Esophagus squamous epithelium (tissue), 5 donors: Measurements from ENCODE around the gene CRTAC1. TPM values are rescaled to one million over a fixed set of nuclear protein-coding genes. Genes with fewer than 3 reads are reported as not detected.

ENCODE experiments used
- DNase-seq: peaks from one replicate; lab custom pipeline; 2025; lab: John Stamatoyannopoulos, UW
- H3K27ac ChIP-seq, 4 donors: fragments of 200-600 bp; sonication (generic); one replicate each; pipeline ENCODE4 v1.5.1; 2016 to 2019; ENCODE audit warnings: mild to moderate bottlenecking in 1 of 4
- H3K27me3 ChIP-seq, 4 donors: fragments of 200-600 bp; sonication (generic); 1 replicate in 3 of 4; 2 replicates in 1 of 4; pipeline versions ENCODE4 v1.5.1 to v1.6.0; 2017 to 2021; ENCODE audit warnings: antibody characterized with exemption in 1 of 4
- H3K36me3 ChIP-seq, 3 donors: fragments of 200-600 bp; sonication (generic); one replicate each; pipeline ENCODE4 v1.5.1; 2016 to 2019
- H3K4me1 ChIP-seq, 3 donors: fragments of 200-600 bp; sonication (generic); one replicate each; pipeline ENCODE4 v1.5.1; 2017 to 2019
- H3K4me3 ChIP-seq, 4 donors: fragments of 200-600 bp; sonication (generic); 1 replicate in 3 of 4; 2 replicates in 1 of 4; pipeline ENCODE4 v1.5.1; 2016 to 2019; ENCODE audit warnings: mild to moderate bottlenecking in 2 of 4, moderate library complexity in 1 of 4
- H3K9me3 ChIP-seq, 3 donors: fragments of 200-600 bp; sonication (generic); one replicate each; pipeline ENCODE4 v1.5.1; 2016 to 2019
- CTCF ChIP-seq, 6 experiments: fragments of 450-650 bp in 4 of 6; fragments of 200-600 bp in 2 of 6; sonication (generic) in 2 of 6; IDR thresholded peaks; one replicate each; pipeline ENCODE4 v1.5.1; 2016 to 2019; ENCODE audit warnings: antibody characterized with exemption in 6 of 6, mild to moderate bottlenecking in 4 of 6, moderate library complexity in 4 of 6
- POLR2A ChIP-seq, 4 donors: fragments of 450-650 bp; IDR thresholded peaks; one replicate each; pipeline ENCODE4 v1.6.1; 2017; ENCODE audit warnings: antibody characterized with exemption in 4 of 4, mild to moderate bottlenecking in 4 of 4, moderate library complexity in 3 of 4
- WGBS, 2 donors: methylation state at CpG; one replicate each; pipeline ENCODE4 v1.1.5; 2018; 5-methylcytosine and 5-hydroxymethylcytosine counted together
- intact Hi-C: fragments of 100-400 bp; cut with DNase I; formaldehyde crosslinking; loops from one replicate; pipeline ENCODE4 v1.15.0; 2022
- total RNA-seq, 4 donors: library from RNA; depleted of rRNA; stranded (reverse); fragments of >200 nt; gene quantifications; one replicate each; pipeline ENCODE4 v1.1.0, GENCODE V29; 2016
- donor health status: DM: yes; HTN: yes; CAD: no.

The CRTAC1 gene
- total RNA-seq, 4 donors from 2014 or later, result 0.22 to 10.7 (median 2.5) TPM

GRCh38 chr10:98038288-98038687 lies 7.9 kb upstream of the CRTAC1 start:
- Histone ChIP-seq H3K4me1 (no peaks in the 10 kb centered on the region), H3K27ac (no peak overlapping the region), H3K9me3 (no peaks in the 10 kb centered on the region), H3K4me3 (no peak overlapping the region), H3K27me3 (peaks cover 0 to 100% (median 0%) of the 10 kb centered on the region in 4 donors), H3K36me3 (no peaks in the 10 kb centered on the region)
- no peak for TF ChIP-seq CTCF (IDR thresholded peaks at IDR 0.05)
- no peak for TF ChIP-seq POLR2A (IDR thresholded peaks at IDR 0.05)
- 27 to 30% methylated on average over 16 of the region's 20 CpGs for WGBS, 2 donors
- no peak for DNase-seq
- intact Hi-C loops, result no loop called here

GRCh38 chr10:98035599-98035998 lies 5.2 kb upstream of the CRTAC1 start:
- intact Hi-C loops, result no loop called here
- Histone ChIP-seq H3K4me3 (no peak overlapping the region), H3K36me3 (no peaks in the 10 kb centered on the region), H3K9me3 (no peaks in the 10 kb centered on the region), H3K4me1 (peaks cover 0 to 24% (median 8%) of the 10 kb centered on the region in 3 donors), H3K27me3 (peaks cover 0 to 100% (median 2%) of the 10 kb centered on the region in 4 donors), H3K27ac (no peak overlapping the region)
- TF ChIP-seq POLR2A (IDR thresholded peaks at IDR 0.05) (no peak), CTCF (IDR thresholded peaks at IDR 0.05) (no peak)
- 0 to 47% methylated on average over 1 of the region's 1 CpG for WGBS, 2 donors
- DNase-seq, result no peak

GRCh38 chr10:98033515-98033914 lies 3.1 kb upstream of the CRTAC1 start:
- H3K27me3 ChIP-seq, result peaks cover 5 to 100% (median 8%) of the 10 kb centered on the region in 4 donors
- no peak for DNase-seq

GRCh38 chr10:98031440-98031839 lies 1.0 kb upstream of the CRTAC1 start:
- TF ChIP-seq CTCF (IDR thresholded peaks at IDR 0.05) (no peak), POLR2A (IDR thresholded peaks at IDR 0.05) (no peak)
- no peaks in the 10 kb centered on the region for H3K36me3 ChIP-seq
- WGBS, 2 donors, result 53 to 73% methylated on average over 2 to 8 of the region's 12 CpGs
- intact Hi-C loops, result no loop called here
- H3K4me1 ChIP-seq, result peaks cover 8 to 42% (median 20%) of the 10 kb centered on the region in 3 donors
- no peak overlapping the region for H3K27ac ChIP-seq
- peak overlapping the region in 2 of 4 donors; percentile 44 to 61 for H3K4me3 ChIP-seq
- H3K27me3 ChIP-seq, result peaks cover 6 to 100% (median 8%) of the 10 kb centered on the region in 4 donors
- H3K9me3 ChIP-seq, result no peaks in the 10 kb centered on the region
- DNase-seq, result no peak

More at GRCh38 chr10:98033515-98033914, 3.1 kb upstream of the CRTAC1 start:
- TF ChIP-seq POLR2A (IDR thresholded peaks at IDR 0.05), result no peak
- no peak for TF ChIP-seq CTCF (IDR thresholded peaks at IDR 0.05)
- peaks cover 8 to 42% (median 20%) of the 10 kb centered on the region in 3 donors for H3K4me1 ChIP-seq
- H3K4me3 ChIP-seq, result no peak overlapping the region
- H3K36me3 ChIP-seq, result no peaks in the 10 kb centered on the region
- H3K27ac ChIP-seq, result no peak overlapping the region
- 57 to 59% methylated on average over 3 of the region's 3 CpGs for WGBS, 2 donors
- intact Hi-C loops, result no loop called here
- no peaks in the 10 kb centered on the region for H3K9me3 ChIP-seq

- H3K9me3 ChIP-seq, result no peaks in the 10 kb centered on the region
- H3K27me3 ChIP-seq, result peaks cover 6 to 100% (median 8%) of the 10 kb centered on the region in 4 donors
- H3K27ac ChIP-seq, result no peak overlapping the region
- no peaks in the 10 kb centered on the region for H3K36me3 ChIP-seq
- peak overlapping the region in 3 of 4 donors; percentile 44 to 61 (median 46) for H3K4me3 ChIP-seq
- intact Hi-C loops, result no loop called here
- H3K4me1 ChIP-seq, result peaks cover 8 to 42% (median 20%) of the 10 kb centered on the region in 3 donors
- TF ChIP-seq POLR2A (IDR thresholded peaks at IDR 0.05), result no peak
- no peak for TF ChIP-seq CTCF (IDR thresholded peaks at IDR 0.05)
- DNase-seq, result no peak
- 0% methylated on average over 3 of the region's 49 CpGs; no CpG with 5 or more reads in 1 of the 2 donors for WGBS, 2 donors
Measured at GRCh38 chr10:98030991-98031431, 590 bp upstream of the CRTAC1 start.
